ENCODE measurements around the gene TENM4. TPM values are rescaled to one million over a fixed set of nuclear protein-coding genes. Genes with fewer than 3 reads are reported as not detected.

The TENM4 gene
- total RNA-seq, 1 experiment from 2014 or later, result not detected

GRCh38 chr11:79308429-79308828, 132.4 kb downstream of the TENM4 start:
- no peak for DNase-seq (ENCODE audit: low spot score)

DNA sequence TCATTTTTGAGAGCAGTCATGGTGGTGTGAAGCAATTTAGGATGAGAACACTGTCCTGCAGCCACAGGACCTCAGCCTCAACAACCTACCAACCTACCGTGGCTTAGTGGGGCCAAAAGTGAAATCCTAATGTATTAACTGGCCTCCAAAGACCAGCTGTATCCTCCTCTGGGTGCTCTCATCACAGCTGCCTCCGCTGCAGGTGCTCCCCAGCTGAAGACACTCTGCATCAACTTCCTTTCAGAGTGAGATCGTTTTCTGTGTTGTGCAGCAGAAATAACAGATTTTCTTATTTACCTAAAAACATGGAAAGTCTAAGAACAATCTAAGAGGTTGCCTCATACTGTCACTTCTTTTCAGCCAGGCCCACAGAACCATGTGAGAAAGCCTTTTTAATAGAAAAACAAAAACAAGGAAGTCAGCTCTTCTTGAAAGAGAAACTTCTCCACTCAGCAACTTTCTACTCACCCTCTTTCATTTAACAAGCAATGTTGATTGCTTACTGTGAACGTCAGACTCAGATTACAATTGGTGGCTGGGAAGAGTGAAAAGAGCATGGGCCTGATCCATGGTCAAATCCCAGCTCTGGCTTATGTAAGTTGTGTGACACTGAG, 136.1 kb downstream of the TENM4 start:
- no peak for DNase-seq (ENCODE audit: low spot score)

- DNase-seq (ENCODE audit: low spot score), result no peak
Observed at GRCh38 chr11:79296141-79296540, 144.7 kb downstream of the TENM4 start.

- no peak for DNase-seq (ENCODE audit: low spot score)
Observed at GRCh38 chr11:79294845-79295731, 145.7 kb downstream of the TENM4 start.

DNA sequence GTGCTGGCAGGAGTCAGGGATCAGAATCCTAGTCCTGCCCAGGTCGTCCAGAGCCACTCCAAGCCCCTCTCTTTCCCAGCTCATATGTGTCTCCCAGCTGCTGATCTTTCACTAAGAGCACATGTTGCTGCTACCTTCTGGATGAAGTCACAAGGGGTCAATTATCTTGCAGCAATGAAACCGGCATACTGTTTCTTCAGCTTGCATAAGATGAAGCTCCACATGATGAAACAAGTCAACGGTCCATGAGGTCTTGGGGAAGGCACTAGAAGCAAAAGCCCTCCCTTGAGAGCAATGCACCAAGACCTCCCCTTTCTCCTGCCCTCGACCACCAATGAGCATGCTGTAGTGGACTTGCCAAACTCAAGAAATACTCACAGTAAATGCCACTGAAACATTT, 148.9 kb downstream of the TENM4 start:
- no peak for DNase-seq (ENCODE audit: low spot score)

- DNase-seq (ENCODE audit: low spot score), result no peak
Observed at GRCh38 chr11:79290761-79291160, 150.1 kb downstream of the TENM4 start.

GRCh38 chr11:79287952-79288351, 152.9 kb downstream of the TENM4 start:
- DNase-seq (ENCODE audit: low spot score), result no peak

GRCh38 chr11:79285756-79286155, 155.1 kb downstream of the TENM4 start:
- no peak for DNase-seq (ENCODE audit: low spot score)

GRCh38 chr11:79276736-79277325, 164.0 kb downstream of the TENM4 start:
- no peak for DNase-seq (ENCODE audit: low spot score)

DNA sequence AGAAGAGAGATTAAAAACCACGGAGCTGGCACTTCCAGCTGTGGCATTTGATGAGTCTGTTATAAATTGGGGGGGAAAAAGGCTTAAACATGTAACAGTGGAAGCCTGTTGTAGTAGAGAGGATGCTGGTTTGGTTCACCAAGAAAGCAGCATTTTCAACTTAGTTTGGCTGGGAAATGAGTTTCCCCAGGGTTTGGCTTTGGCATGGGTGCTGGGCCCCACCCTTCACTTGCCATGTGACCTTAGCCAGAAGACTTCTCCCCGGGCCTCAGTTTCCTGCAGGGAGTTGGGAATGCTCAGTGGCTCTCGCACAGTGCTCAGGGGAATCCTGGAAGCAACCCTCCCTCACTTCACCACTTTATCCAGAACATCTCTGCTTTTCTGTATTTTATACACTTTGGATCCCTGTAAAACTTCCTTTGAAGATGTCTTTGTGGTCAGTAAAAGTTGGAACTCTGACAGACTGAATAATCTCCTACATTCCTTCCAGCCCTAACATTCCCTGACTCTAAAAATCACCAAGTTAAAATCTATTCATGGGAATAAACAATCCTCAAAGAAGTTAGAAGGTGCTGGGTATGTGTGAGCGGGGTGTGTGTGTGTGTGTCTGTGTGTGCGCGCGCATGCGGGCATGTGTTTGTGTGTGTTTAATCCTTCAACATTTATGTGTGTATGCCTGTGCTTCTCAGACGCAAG, 166.0 kb downstream of the TENM4 start:
- no peak for DNase-seq (ENCODE audit: low spot score)

GRCh38 chr11:79273781-79274180, 167.0 kb downstream of the TENM4 start:
- DNase-seq (ENCODE audit: low spot score), result no peak

GRCh38 chr11:79269611-79270307, 171.1 kb downstream of the TENM4 start:
- DNase-seq (ENCODE audit: low spot score), result no peak

DNA sequence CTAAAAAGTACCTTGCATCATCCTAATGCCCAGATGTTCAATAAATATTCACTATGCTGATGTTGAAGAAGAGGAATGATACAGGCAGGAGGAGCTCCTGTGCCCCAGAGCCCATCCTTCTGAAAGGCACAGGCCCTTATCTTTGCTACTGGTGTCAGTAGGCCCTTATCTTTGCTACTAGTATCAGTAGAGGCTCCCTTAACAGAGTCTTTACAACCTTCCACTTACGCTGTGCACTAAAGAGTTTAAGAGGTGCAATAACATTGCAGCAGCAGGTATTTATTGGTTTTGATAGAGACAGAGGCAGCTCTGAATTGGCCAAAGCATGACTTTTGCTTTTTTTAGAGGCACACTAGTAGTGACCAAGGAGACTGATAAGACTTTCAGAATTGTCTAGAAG, 174.4 kb downstream of the TENM4 start:
- DNase-seq (ENCODE audit: low spot score), result no peak

GRCh38 chr11:79265756-79266322, 175.0 kb downstream of the TENM4 start:
- DNase-seq (ENCODE audit: low spot score), result no peak

- no peak for DNase-seq (ENCODE audit: low spot score)
Observed at GRCh38 chr11:79264284-79264683, 176.5 kb downstream of the TENM4 start.

DNA sequence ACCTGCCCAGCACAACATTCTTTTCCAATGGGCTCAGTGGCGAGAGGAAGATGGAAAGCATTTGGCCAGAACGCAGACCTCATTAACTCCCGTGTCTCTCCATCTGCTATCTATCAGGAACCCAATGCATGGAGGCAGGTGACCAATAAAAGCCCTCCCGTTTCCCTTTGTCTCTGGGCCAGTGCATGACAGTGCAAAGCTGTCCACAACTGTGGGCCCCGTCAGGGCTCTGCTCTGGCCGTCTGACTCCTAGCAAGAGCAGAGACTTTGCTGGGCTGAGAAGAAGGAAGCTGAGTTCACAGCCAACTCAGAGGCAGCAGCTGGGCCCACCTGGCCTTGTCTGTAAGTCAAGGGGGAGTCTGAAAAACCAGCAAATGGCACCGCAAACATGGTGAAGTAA, 177.8 kb downstream of the TENM4 start:
- DNase-seq (ENCODE audit: low spot score), result no peak

- no peak for DNase-seq (ENCODE audit: low spot score)
Observed at GRCh38 chr11:79262221-79262620, 178.6 kb downstream of the TENM4 start.

- no peak for DNase-seq (ENCODE audit: low spot score)
Observed at GRCh38 chr11:79261684-79262083, 179.1 kb downstream of the TENM4 start.

GRCh38 chr11:79259800-79260199, 181.0 kb downstream of the TENM4 start:
- DNase-seq (ENCODE audit: low spot score), result peak; percentile 34

DNA sequence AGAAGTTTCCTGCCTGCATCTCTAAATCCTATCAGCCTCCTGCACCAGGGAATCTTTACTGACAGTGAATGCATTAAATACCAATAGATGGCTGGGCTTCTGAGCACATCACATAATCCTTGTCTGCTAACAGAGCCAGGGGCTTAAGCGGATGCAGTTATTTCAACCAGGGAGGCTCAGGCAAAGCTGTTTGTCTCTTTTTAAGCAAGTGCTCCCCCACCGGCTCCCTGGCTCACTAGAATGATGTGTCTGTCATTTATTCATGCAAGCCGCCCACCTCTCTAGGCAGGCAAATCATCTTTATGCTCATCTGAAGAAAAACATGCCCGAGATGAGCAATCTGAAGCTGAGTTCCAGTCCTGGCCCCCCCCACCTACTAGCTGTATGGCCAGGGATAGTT, 182.3 kb downstream of the TENM4 start:
- no peak for DNase-seq (ENCODE audit: low spot score)

DNA sequence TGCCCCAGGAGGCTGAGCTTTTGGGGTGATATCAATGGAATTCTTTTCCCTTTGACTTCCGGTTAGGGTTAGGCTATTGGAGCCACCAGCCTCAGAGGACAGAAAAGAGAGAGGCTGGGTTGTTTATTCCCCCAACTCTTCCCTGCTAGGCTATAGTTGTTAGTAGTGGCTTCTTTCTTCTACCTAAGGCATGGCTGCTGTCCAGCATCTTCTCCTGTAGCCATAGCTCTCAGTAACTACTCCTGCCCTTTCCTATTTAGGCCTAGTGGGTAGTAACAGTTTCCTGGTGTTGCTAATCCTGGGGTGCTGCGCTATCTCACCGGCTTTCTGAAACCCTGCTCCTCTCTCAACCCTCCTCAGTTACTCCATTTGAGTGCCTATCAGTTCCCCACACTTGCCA, 184.9 kb downstream of the TENM4 start:
- DNase-seq (ENCODE audit: low spot score), result no peak
